Peyer's patch (tissue), 4 donors: Measurements from ENCODE around the gene CRKL. TPM values are rescaled to one million over a fixed set of nuclear protein-coding genes. Genes with fewer than 3 reads are reported as not detected.

Experiments used
- DNase-seq, 3 donors: peaks; one replicate each; pipeline ENCODE4 v3.0.0-alpha.2; 2017 to 2019
- H3K27ac ChIP-seq, 4 donors: fragments of 200-600 bp; sonication (generic); one replicate each; pipeline ENCODE4 v1.5.1; 2016 to 2019
- H3K27me3 ChIP-seq, 2 donors: fragments of 200-600 bp; sonication (generic); one replicate each; pipeline ENCODE4 v1.5.1; 2019
- H3K36me3 ChIP-seq, 3 donors: fragments of 200-600 bp; sonication (generic); one replicate each; pipeline ENCODE4 v1.5.1; 2016 to 2019
- H3K4me1 ChIP-seq, 4 donors: fragments of 200-600 bp; sonication (generic); one replicate each; pipeline ENCODE4 v1.5.1; 2016 to 2019
- H3K4me3 ChIP-seq, 4 donors: fragments of 200-600 bp; sonication (generic); 1 replicate in 3 of 4; 2 replicates in 1 of 4; pipeline ENCODE4 v1.5.1; 2016 to 2019; ENCODE audit warnings: mild to moderate bottlenecking in 1 of 4
- H3K9me3 ChIP-seq, 4 donors: fragments of 200-600 bp; sonication (generic); one replicate each; pipeline ENCODE4 v1.5.1; 2016 to 2019; ENCODE audit warnings: mild to moderate bottlenecking in 1 of 4
- POLR2A ChIP-seq, 2 donors: fragments of 450-650 bp; IDR thresholded peaks; one replicate each; pipeline ENCODE4 v1.5.1; 2017; ENCODE audit warnings: antibody characterized with exemption in 2 of 2, mild to moderate bottlenecking in 2 of 2, moderate library complexity in 2 of 2
- total RNA-seq, 4 donors: library from RNA; depleted of rRNA; stranded (reverse); fragments of >200 nt; gene quantifications; one replicate each; pipeline ENCODE4 v1.1.0, GENCODE V29; 2016
- TF ChIP-seq, protein P1 (sequence below), 6 experiments: fragments of 450-650 bp in 4 of 6; fragments of 200-600 bp in 2 of 6; sonication (generic) in 1 of 6; IDR thresholded peaks; one replicate each; pipeline ENCODE4 v1.5.1; 2017 to 2019; ENCODE audit warnings: antibody characterized with exemption in 6 of 6, mild to moderate bottlenecking in 3 of 6, moderate library complexity in 1 of 6

CRKL gene
- total RNA-seq, 4 donors from 2014 or later, result 39.6 to 58.8 (median 58.2) TPM

DNA sequence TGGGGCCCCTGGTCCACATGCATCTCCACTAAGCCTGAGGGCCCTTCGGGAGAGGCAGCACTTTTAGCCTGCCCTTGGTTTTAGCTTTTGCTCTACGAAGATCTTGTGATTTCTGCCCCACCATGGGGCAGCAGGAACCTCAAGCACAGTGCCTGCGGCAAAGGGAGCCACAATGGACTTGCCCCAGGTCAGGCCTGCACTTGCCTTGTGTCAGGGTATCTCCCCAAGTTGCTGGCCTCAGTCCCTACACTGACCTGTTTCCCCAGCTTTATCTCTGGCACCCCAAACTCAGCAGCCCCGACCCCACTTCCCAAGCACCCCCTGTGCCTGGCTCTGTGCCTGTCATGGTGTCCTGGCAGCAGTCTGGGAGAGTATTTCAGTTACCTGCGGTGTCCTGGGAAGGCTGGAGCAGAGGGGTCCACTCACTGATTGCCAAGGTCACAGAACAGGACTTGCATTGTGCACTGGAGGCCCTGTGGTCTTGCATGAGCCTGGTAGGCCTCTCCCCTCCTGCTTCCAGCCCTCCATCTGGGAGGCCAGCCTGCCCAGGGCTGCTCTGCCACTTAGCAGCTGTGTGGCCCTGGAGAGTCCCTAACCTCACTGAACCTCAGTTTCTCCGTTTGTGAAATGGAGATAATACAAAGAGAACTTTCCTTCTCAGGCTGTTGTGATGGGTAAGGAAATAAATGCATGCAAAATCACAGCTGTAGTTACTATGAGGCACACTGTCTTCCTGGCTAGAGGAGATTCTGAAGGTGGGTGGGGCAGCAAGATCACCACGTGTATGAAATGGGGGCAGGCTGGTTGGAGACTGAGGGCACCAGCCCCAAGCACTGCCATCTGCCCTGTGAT, 46.2 kb downstream of the CRKL start:
- TF ChIP-seq POLR2A (IDR thresholded peaks at IDR 0.05), result no peak
- TF ChIP-seq, protein P1, sequence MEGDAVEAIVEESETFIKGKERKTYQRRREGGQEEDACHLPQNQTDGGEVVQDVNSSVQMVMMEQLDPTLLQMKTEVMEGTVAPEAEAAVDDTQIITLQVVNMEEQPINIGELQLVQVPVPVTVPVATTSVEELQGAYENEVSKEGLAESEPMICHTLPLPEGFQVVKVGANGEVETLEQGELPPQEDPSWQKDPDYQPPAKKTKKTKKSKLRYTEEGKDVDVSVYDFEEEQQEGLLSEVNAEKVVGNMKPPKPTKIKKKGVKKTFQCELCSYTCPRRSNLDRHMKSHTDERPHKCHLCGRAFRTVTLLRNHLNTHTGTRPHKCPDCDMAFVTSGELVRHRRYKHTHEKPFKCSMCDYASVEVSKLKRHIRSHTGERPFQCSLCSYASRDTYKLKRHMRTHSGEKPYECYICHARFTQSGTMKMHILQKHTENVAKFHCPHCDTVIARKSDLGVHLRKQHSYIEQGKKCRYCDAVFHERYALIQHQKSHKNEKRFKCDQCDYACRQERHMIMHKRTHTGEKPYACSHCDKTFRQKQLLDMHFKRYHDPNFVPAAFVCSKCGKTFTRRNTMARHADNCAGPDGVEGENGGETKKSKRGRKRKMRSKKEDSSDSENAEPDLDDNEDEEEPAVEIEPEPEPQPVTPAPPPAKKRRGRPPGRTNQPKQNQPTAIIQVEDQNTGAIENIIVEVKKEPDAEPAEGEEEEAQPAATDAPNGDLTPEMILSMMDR (IDR thresholded peaks at IDR 0.05), result no peak

DNA sequence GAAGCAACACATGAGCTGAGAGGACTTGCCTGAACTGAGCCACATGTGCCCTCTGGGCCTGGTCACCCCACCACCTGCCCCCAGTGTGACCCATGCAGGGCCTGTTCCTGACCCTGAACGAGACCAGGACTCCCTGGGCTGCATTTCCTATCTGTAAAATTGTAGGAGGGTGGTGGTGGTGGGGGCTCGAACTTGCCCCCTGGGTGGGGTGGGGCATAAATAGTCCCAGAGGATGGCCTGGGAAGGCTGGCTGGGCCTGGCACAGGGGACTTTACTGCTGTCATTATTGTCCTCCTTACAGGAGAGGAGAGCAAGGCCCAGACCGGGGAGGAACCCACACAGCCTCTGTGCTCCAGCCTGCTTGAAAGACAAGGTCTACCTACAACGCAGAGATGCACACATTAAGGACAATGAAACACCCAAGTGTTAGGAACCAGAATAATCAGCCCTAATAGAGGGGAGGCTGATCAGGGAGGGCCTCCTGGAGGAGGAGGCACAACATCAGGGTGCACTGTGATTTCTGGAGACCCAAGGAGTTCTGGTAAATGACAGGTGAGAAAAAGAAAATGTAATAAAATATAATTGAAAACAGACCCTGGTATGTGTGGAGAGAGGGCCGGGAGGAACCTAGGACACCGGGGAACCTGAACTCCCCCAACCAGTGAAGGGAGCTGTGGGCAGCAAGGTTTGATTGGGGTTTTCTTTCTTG, 47.0 kb downstream of the CRKL start:
- no peak overlapping the region for H3K27ac ChIP-seq
- H3K9me3 ChIP-seq, result no peaks in the 10 kb centered on the region
- H3K36me3 ChIP-seq, result no peaks in the 10 kb centered on the region
- H3K4me3 ChIP-seq, result peak overlapping the region in 3 of 4 donors; percentile 50 to 55 (median 53)
- TF ChIP-seq POLR2A (IDR thresholded peaks at IDR 0.05), result no peak
- peaks cover 6 to 23% (median 15%) of the 10 kb centered on the region in 4 donors for H3K4me1 ChIP-seq
- DNase-seq, result no peak
- no peaks in the 10 kb centered on the region for H3K27me3 ChIP-seq

More for the DNA sequence above, 46.2 kb downstream of the CRKL start:
- peaks cover 6 to 23% (median 15%) of the 10 kb centered on the region in 4 donors for H3K4me1 ChIP-seq
- H3K27ac ChIP-seq, result no peak overlapping the region
- no peaks in the 10 kb centered on the region for H3K27me3 ChIP-seq
- H3K36me3 ChIP-seq, result no peaks in the 10 kb centered on the region
- no peak overlapping the region for H3K4me3 ChIP-seq
- peak in 1 of 3 donors; percentile 37 for DNase-seq
- no peaks in the 10 kb centered on the region for H3K9me3 ChIP-seq

DNA sequence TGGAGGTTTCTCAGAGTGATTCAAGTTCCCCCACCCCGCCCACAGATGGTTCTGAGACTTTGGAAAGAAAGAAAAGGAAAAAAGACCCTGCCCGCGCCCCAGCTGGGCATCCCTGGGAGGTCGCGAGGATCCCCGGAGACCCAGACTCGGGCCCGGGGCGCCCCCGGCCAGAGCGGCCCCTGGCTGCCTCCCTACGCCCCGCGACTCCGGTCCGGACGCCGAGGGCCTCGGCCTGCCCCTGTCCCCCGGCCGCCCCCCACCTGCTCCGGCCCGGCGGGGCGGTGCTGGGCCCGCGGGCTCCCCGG, 47.5 kb downstream of the CRKL start:
- DNase-seq, result no peak
- Histone ChIP-seq H3K36me3 (no peaks in the 10 kb centered on the region), H3K27ac (no peak overlapping the region), H3K27me3 (no peaks in the 10 kb centered on the region), H3K4me1 (peaks cover 6 to 23% (median 15%) of the 10 kb centered on the region in 4 donors), H3K9me3 (no peaks in the 10 kb centered on the region), H3K4me3 (peak overlapping the region in 3 of 4 donors; percentile 50 to 55 (median 53))
- no peak for TF ChIP-seq POLR2A (IDR thresholded peaks at IDR 0.05)
- TF ChIP-seq, protein P1 (IDR thresholded peaks at IDR 0.05), result no peak

DNA sequence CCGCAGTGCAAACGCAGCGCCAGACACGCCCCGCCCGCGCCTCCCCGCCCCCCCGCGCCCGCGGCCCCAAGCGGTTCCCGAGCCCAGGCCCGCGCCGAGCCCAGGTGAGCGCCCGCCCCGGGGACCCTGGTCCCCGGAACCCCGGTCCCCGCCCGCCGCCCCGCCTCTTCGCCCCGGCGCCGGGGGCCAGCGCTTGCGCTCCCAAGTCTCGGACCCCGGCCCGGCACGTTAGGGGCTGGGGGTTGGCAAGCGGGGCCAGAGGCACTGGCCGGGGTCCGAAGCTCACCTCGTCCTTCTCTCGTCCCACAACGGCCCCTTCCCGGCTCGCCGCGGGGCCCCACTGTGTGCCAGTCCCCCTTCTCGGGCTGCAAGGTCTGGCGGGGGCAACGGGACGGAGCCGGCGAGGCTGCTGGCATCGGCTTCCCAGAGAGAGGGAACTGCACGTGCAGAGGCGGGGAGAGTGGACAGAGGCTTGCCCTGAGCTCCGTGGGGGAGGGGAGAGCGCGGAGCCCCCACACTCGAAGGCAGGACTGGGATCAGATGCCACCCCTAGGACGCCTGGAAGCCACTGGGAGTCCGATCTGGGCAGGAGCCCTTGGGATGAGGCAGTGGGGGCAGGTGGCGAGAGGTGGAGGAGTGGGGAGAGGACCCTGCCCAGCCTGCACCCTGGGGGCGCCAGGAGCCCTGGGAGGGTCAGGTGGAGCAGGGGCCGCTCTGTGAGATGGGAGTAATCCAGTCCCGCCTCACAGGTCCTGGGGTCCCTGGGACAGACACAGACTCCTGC, 48.1 kb downstream of the CRKL start:
- no peak for TF ChIP-seq POLR2A (IDR thresholded peaks at IDR 0.05)
- TF ChIP-seq, protein P1 (IDR thresholded peaks at IDR 0.05), result no peak
- Histone ChIP-seq H3K4me3 (peak overlapping the region; percentile 25 to 55 (median 52)), H3K36me3 (no peaks in the 10 kb centered on the region), H3K27me3 (no peaks in the 10 kb centered on the region), H3K9me3 (no peaks in the 10 kb centered on the region), H3K4me1 (peaks cover 6 to 23% (median 15%) of the 10 kb centered on the region in 4 donors), H3K27ac (no peak overlapping the region)
- no peak for DNase-seq

DNA sequence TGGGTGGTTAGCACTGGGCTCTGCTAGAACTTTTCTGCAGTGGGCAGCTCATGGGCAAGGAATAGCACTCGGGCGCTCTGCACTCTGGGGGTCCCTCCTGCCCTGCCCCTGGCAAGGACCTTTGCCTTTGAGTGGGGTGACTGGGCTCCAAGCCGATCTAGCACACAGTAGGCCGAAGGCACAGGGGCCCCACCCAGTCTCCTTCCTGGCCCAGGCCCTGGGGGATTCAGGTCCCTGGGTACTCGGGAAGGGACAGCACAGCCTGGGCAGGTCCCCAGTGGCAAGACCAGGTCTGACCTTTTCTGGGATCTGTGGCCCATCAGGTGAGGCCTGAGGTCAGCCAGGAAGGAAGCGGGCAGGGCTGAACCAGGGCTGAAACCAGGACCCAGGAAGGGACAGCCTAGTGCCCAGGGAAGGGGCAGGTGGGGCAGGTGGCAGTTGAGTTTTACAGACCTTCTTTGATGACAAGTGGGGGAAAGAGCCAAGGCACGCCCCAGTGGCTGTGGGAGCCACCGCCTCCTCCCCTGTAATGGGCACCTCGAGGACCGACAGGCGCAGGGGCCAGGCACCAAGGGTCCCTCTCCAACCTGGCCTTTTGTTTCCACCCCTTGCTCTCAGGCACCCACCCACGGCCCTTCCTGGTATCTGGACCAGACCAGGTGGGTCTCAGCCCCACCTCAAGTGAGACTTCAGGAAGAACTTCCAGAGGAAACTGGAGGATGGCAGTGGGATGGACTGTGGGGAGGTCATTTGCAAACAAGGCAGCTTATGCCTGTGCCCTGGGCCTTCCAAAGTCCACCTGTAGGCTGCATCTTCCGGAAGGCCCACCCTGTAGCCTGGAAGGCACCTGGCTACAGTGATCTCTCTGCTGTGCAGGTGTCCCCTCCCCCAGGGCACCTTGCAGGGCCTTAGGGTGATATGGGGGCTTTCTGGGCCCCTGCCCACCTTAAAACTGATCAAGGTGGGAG, 49.0 kb downstream of the CRKL start:
- no peak for TF ChIP-seq POLR2A (IDR thresholded peaks at IDR 0.05)
- TF ChIP-seq, protein P1 (IDR thresholded peaks at IDR 0.05), result no peak
- DNase-seq, result no peak
- Histone ChIP-seq H3K4me3 (no peak overlapping the region), H3K27ac (no peak overlapping the region), H3K36me3 (no peaks in the 10 kb centered on the region), H3K4me1 (peaks cover 6 to 23% (median 15%) of the 10 kb centered on the region in 4 donors), H3K9me3 (no peaks in the 10 kb centered on the region), H3K27me3 (no peaks in the 10 kb centered on the region)
